HEK293 (cell line): ENCODE results near the gene COX6A2.

Source experiments
- CTCF ChIA-PET: fragments of 350-600 bp; formaldehyde crosslinking; extraction: SDS; loops from one replicate; lab custom pipeline; 2021; ENCODE audit warnings: antibody characterized with exemption; lab: Yijun Ruan, JAX
- POLR2A ChIA-PET: fragments of 300-600 bp; formaldehyde crosslinking; extraction: SDS; loops from one replicate; lab custom pipeline; 2020; ENCODE audit warnings: antibody characterized with exemption, inconsistent platforms; lab: Yijun Ruan, JAX
- H3K27ac ChIP-seq: fragments of 200-500 bp; sonication (Bioruptor generic); 2 replicates; pipeline ENCODE4 v1.5.1; 2014; ENCODE audit warnings: low read depth, low read length, control low read depth, inconsistent platforms; ENCODE audit errors: extremely low read depth
- H3K36me3 ChIP-seq, 2 experiments: fragments of 200-500 bp in 1 of 2; sonication (Bioruptor generic) in 1 of 2; 1 replicate in 1 of 2; 2 replicates in 1 of 2; pipeline ENCODE4 v1.5.1; 2014 to 2017; ENCODE audit warnings: inconsistent platforms in 2 of 2, low read length in 2 of 2; ENCODE audit not compliant: control insufficient read depth in 2 of 2, insufficient read depth in 1 of 2
- H3K4me1 ChIP-seq: fragments of 200-500 bp; sonication (Bioruptor generic); 2 replicates; pipeline ENCODE4 v1.5.1; 2014; ENCODE audit warnings: mild to moderate bottlenecking, low read length, inconsistent platforms; ENCODE audit not compliant: control insufficient read depth, insufficient read depth
- H3K4me3 ChIP-seq: 2 replicates; pipeline ENCODE4 v1.5.1; 2011; ENCODE audit warnings: low read depth, mild to moderate bottlenecking, control low read depth, low read length, moderate library complexity
- H3K9me3 ChIP-seq: fragments of 200-500 bp; sonication (Bioruptor generic); 2 replicates; pipeline ENCODE4 v1.5.1; 2014; ENCODE audit warnings: low read depth, low read length, inconsistent platforms; ENCODE audit not compliant: control insufficient read depth, insufficient read depth
- BCL6B ChIP-seq: fragments of 450-650 bp; formaldehyde crosslinking; IDR thresholded peaks from 2 replicates; pipeline ENCODE4 v1.5.1; 2017; ENCODE audit warnings: missing biosample characterization, missing genetic modification characterization
- EGR2 ChIP-seq: fragments of 450-650 bp; formaldehyde crosslinking; IDR thresholded peaks from 2 replicates; pipeline ENCODE4 v1.5.1; 2016; ENCODE audit warnings: low read depth, missing biosample characterization, missing genetic modification characterization
- HOXA7 ChIP-seq: sonication (generic); formaldehyde crosslinking; IDR thresholded peaks from 2 replicates; pipeline ENCODE4 v1.8.1; 2022; ENCODE audit warnings: missing genetic modification reagents, borderline replicate concordance
- OVOL3 ChIP-seq: fragments of 450-650 bp; formaldehyde crosslinking; IDR thresholded peaks from 2 replicates; pipeline ENCODE4 v1.5.1; 2016; ENCODE audit warnings: missing biosample characterization, missing genetic modification characterization
- PRDM1 ChIP-seq: fragments of 450-650 bp; formaldehyde crosslinking; IDR thresholded peaks from 2 replicates; pipeline ENCODE4; 2016; ENCODE audit warnings: missing biosample characterization, missing genetic modification characterization
- SETDB1 ChIP-seq: IDR thresholded peaks from one replicate; pipeline ENCODE4 v1.6.1; 2017; ENCODE audit warnings: mild to moderate bottlenecking, low read length, moderate library complexity, mixed read lengths; ENCODE audit not compliant: insufficient read length
- WT1 ChIP-seq: fragments of 450-650 bp; formaldehyde crosslinking; IDR thresholded peaks from 2 replicates; pipeline ENCODE4 v1.5.1; 2016; ENCODE audit warnings: missing biosample characterization, missing genetic modification characterization
- YY2 ChIP-seq: fragments of 450-650 bp; formaldehyde crosslinking; IDR thresholded peaks from 2 replicates; pipeline ENCODE4 v1.5.1; 2016; ENCODE audit warnings: missing biosample characterization, missing genetic modification characterization
- ZBTB17 ChIP-seq: fragments of 450-650 bp; formaldehyde crosslinking; IDR thresholded peaks from 2 replicates; pipeline ENCODE4 v1.5.1; 2016; ENCODE audit warnings: missing biosample characterization, missing genetic modification characterization
- ZBTB26 ChIP-seq: fragments of 450-650 bp; formaldehyde crosslinking; optimal IDR thresholded peaks from 2 replicates; pipeline ENCODE3; 2016; ENCODE audit warnings: missing biosample characterization, mild to moderate bottlenecking, missing genetic modification characterization
- ZBTB7A ChIP-seq: fragments of 450-650 bp; formaldehyde crosslinking; IDR thresholded peaks from 2 replicates; pipeline ENCODE4 v1.5.1; 2016; ENCODE audit warnings: low read depth, missing biosample characterization, missing genetic modification characterization
- ZEB2 ChIP-seq: fragments of 450-650 bp; formaldehyde crosslinking; IDR thresholded peaks from 2 replicates; pipeline ENCODE4 v1.5.1; 2016; ENCODE audit warnings: missing biosample characterization, missing genetic modification characterization
- ZFP69B ChIP-seq: fragments of 450-650 bp; formaldehyde crosslinking; IDR thresholded peaks from 2 replicates; pipeline ENCODE4 v1.5.1; 2016; ENCODE audit warnings: missing biosample characterization, missing genetic modification characterization
- ZIC2 ChIP-seq: fragments of 450-650 bp; formaldehyde crosslinking; IDR thresholded peaks from 2 replicates; pipeline ENCODE4 v1.5.1; 2016; ENCODE audit warnings: missing biosample characterization, missing genetic modification characterization
- ZNF114 ChIP-seq: fragments of 450-650 bp; formaldehyde crosslinking; IDR thresholded peaks from 2 replicates; pipeline ENCODE4 v1.5.0; 2017; ENCODE audit warnings: missing biosample characterization, missing genetic modification characterization
- ZNF184 ChIP-seq: fragments of 450-650 bp; IDR thresholded peaks from 2 replicates; pipeline ENCODE4 v1.5.1; 2018; ENCODE audit warnings: missing biosample characterization, mild to moderate bottlenecking, missing genetic modification characterization
- ZNF202 ChIP-seq: fragments of 450-650 bp; formaldehyde crosslinking; IDR thresholded peaks from 2 replicates; pipeline ENCODE4 v1.5.1; 2016; ENCODE audit warnings: missing biosample characterization, missing genetic modification characterization, borderline replicate concordance
- ZNF214 ChIP-seq: fragments of 450-650 bp; formaldehyde crosslinking; IDR thresholded peaks from 2 replicates; pipeline ENCODE4 v1.5.1; 2017; ENCODE audit warnings: missing biosample characterization, mild to moderate bottlenecking, missing genetic modification characterization, borderline replicate concordance
- ZNF280C ChIP-seq: fragments of 450-650 bp; formaldehyde crosslinking; IDR thresholded peaks from 2 replicates; pipeline ENCODE4 v1.5.1; 2016; ENCODE audit warnings: missing biosample characterization, missing genetic modification characterization
- ZNF302 ChIP-seq: fragments of 450-650 bp; formaldehyde crosslinking; IDR thresholded peaks from 2 replicates; pipeline ENCODE4 v1.5.1; 2016; ENCODE audit warnings: missing biosample characterization, missing genetic modification characterization, low read depth
- ZNF366 ChIP-seq: fragments of 450-650 bp; formaldehyde crosslinking; conservative IDR thresholded peaks from 2 replicates; pipeline ENCODE4 v1.5.1; 2016; ENCODE audit warnings: missing biosample characterization, missing genetic modification characterization
- ZNF416 ChIP-seq: fragments of 450-650 bp; formaldehyde crosslinking; IDR thresholded peaks from 2 replicates; pipeline ENCODE4 v1.5.1; 2016; ENCODE audit warnings: missing biosample characterization, missing genetic modification characterization
- ZNF555 ChIP-seq: fragments of 450-650 bp; formaldehyde crosslinking; conservative IDR thresholded peaks from 2 replicates; pipeline ENCODE4 v1.5.1; 2017; ENCODE audit warnings: missing biosample characterization, mild to moderate bottlenecking, missing genetic modification characterization, inconsistent platforms
- ZNF645 ChIP-seq: fragments of 450-650 bp; formaldehyde crosslinking; IDR thresholded peaks from 2 replicates; pipeline ENCODE4; 2016; ENCODE audit warnings: missing biosample characterization, missing genetic modification characterization
- ZNF664 ChIP-seq: fragments of 450-650 bp; formaldehyde crosslinking; IDR thresholded peaks from 2 replicates; pipeline ENCODE4 v1.5.1; 2016; ENCODE audit warnings: missing biosample characterization, missing genetic modification characterization
- TF ChIP-seq, protein P1 (sequence below): fragments of 450-650 bp; formaldehyde crosslinking; IDR thresholded peaks from 2 replicates; pipeline ENCODE4 v1.5.1; 2016; ENCODE audit warnings: missing biosample characterization, missing genetic modification characterization, low read depth
- TF ChIP-seq, protein P2 (sequence below): fragments of 450-650 bp; formaldehyde crosslinking; IDR thresholded peaks from 2 replicates; pipeline ENCODE4 v1.5.1; 2016; ENCODE audit warnings: missing biosample characterization, missing genetic modification characterization

Gene COX6A2

DNA sequence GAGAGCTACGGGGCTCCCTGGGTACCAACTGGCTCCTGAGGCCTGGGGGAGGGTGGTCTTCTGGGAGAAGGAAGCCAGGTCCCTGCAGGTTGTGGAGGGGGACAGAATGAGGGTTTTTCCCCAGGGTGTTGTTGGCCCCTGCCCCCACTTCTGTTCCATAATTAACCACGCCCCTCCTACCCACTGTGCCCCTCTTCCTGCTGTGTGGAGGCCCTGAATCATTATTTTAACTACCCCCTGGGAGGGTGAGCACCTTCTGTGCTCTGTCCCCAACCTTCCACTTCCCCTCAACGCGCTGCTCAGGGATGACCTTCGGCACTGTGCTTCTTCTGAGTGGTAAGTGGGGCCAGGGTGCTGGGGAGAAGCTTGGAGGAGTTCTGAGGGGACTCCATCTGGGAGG is 35.1 kb downstream of the COX6A2 start, which contains the start of gene ITGAD (continued):
- TF ChIP-seq ZNF664 (tag by site-specific recombination) (no peak), ZNF280C (tag by site-specific recombination) (no peak), ZNF416 (no peak), BCL6B (tag by site-specific recombination) (no peak), ZBTB7A (tag by site-specific recombination) (no peak), ZNF214 (tag by site-specific recombination) (no peak), ZNF302 (tag by site-specific recombination) (no peak), ZNF184 (tag by site-specific recombination) (no peak), ZIC2 (tag by site-specific recombination) (peak; percentile 85), ZEB2 (tag by site-specific recombination) (no peak), PRDM1 (no peak), ZNF555 (no peak)

DNA sequence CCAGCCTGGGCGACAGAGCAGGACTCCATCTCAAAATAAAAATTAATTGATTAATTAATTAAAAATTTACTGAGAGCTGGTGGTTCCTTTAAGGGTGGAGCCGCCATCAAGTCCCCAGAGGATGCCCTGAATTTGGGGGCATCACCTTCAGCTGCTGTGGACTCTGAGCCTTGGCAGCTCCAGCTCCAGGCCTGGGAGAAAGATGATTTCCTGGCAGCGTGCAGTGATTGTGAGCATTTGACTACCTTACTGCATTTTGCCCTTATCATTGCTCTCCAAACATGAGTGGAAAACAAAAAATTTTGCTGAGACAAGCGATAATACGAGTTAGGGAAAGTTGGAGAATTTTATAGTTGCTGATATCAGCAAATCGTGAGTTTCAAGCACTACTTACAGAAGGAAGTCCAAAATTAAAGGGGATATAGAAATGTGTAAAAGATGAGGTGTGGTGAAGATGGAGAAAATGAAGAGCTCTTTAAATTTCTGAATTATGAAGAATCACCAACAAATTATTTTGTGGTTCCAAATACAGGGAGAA is 37.6 kb downstream of the COX6A2 start:
- H3K4me1 ChIP-seq: peaks cover 7% of the 10 kb centered on the region
- no peaks in the 10 kb centered on the region for H3K36me3 ChIP-seq
- H3K27ac ChIP-seq: no peak overlapping the region
- ChIA-PET CTCF (interaction anchor here (2.0 kb wide), 1 partner anchor 8 kb away, joined by 10 read pairs; no protein-coding TSS in a partner anchor), POLR2A (no interaction called here)
- H3K9me3 ChIP-seq: no peaks in the 10 kb centered on the region
- H3K4me3 ChIP-seq: no peak overlapping the region
- no peak for TF ChIP-seq ZNF202 (tag by site-specific recombination)
- no peak for TF ChIP-seq WT1 (tag by site-specific recombination)
- no peak for TF ChIP-seq ZBTB26
- no peak for TF ChIP-seq YY2
- TF ChIP-seq ZNF645 (tag by site-specific recombination): no peak
- no peak for TF ChIP-seq EGR2 (tag by site-specific recombination)
- TF ChIP-seq OVOL3 (tag by site-specific recombination): no peak
- TF ChIP-seq ZBTB17 (tag by site-specific recombination): no peak
- TF ChIP-seq, protein P1, sequence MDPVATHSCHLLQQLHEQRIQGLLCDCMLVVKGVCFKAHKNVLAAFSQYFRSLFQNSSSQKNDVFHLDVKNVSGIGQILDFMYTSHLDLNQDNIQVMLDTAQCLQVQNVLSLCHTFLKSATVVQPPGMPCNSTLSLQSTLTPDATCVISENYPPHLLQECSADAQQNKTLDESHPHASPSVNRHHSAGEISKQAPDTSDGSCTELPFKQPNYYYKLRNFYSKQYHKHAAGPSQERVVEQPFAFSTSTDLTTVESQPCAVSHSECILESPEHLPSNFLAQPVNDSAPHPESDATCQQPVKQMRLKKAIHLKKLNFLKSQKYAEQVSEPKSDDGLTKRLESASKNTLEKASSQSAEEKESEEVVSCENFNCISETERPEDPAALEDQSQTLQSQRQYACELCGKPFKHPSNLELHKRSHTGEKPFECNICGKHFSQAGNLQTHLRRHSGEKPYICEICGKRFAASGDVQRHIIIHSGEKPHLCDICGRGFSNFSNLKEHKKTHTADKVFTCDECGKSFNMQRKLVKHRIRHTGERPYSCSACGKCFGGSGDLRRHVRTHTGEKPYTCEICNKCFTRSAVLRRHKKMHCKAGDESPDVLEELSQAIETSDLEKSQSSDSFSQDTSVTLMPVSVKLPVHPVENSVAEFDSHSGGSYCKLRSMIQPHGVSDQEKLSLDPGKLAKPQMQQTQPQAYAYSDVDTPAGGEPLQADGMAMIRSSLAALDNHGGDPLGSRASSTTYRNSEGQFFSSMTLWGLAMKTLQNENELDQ (tag by site-specific recombination): no peak
- no peak for TF ChIP-seq ZFP69B
- no peak for TF ChIP-seq ZNF366 (tag by site-specific recombination)
- TF ChIP-seq HOXA7 (CRISPR knock-in tag): no peak
- TF ChIP-seq SETDB1: no peak
- TF ChIP-seq ZNF114 (tag by site-specific recombination): no peak
- TF ChIP-seq ZBTB7A (tag by site-specific recombination): no peak
- TF ChIP-seq, protein P2, sequence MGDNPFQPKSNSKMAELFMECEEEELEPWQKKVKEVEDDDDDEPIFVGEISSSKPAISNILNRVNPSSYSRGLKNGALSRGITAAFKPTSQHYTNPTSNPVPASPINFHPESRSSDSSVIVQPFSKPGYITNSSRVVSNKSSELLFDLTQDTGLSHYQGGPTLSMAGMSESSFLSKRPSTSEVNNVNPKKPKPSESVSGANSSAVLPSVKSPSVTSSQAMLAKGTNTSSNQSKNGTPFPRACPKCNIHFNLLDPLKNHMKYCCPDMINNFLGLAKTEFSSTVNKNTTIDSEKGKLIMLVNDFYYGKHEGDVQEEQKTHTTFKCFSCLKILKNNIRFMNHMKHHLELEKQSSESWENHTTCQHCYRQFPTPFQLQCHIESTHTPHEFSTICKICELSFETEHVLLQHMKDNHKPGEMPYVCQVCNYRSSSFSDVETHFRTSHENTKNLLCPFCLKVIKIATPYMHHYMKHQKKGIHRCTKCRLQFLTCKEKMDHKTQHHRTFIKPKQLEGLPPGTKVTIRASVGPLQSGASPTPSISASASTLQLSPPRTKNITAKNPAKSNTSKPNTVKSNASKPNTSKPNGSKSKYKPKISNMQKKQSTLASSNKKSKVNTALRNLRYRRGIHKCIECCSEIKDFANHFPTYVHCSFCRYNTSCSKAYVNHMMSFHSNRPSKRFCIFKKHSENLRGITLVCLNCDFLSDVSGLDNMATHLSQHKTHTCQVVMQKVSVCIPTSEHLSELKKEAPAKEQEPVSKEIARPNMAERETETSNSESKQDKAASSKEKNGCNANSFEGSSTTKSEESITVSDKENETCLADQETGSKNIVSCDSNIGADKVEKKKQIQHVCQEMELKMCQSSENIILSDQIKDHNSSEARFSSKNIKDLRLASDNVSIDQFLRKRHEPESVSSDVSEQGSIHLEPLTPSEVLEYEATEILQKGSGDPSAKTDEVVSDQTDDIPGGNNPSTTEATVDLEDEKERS (tag by site-specific recombination): no peak
